ENCODE data around the gene SPINK4.

SPINK4 gene

DNA sequence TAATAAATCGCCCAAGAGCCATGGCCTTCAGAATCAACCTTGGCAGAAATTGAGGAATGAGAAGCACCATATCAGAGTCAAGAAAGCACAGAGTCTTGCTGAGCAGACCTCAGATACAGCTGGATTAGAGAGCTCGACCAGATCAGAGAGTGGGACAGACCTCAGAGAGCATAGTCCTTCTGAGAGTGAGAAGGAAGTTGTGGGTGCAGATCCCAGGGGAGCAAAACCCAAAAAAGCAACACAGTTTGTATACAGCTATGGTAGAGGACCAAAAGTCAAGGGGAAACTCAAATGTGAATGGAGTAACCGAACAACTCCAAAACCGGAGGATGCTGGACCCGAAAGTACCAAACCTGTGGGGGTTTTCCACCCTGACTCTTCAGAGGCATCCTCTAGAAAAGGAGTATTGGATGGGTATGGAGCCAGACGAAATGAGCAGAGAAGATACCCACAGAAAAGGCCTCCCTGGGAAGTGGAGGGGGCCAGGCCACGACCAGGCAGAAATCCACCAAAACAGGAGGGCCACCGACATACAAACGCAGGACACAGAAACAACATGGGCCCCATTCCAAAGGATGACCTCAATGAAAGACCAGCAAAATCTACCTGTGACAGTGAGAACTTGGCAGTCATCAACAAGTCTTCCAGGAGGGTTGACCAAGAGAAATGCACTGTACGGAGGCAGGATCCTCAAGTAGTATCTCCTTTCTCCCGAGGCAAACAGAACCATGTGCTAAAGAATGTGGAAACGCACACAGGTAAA lies 54.9 kb downstream of the SPINK4 start:
- DNase-seq, result no peak

DNA sequence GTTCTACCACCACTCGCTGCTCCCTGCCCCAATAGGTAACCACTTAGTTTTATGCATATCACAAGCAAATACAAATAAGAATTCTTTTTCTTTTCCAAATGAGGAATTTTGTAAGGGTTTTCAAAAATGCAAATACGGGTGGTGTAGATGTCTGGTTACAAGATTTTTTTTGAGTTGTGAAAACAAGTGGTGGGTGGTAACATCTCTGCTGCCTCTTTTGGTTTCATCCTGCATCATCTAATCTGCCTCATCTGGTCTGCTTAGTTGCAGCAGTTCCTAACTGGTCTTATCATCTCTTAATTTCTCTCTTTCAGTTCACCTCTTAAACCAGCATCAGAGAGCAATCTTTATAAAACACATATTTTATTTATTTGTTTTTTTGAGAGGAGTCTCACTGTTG lies 55.6 kb downstream of the SPINK4 start:
- DNase-seq, result no peak

DNA sequence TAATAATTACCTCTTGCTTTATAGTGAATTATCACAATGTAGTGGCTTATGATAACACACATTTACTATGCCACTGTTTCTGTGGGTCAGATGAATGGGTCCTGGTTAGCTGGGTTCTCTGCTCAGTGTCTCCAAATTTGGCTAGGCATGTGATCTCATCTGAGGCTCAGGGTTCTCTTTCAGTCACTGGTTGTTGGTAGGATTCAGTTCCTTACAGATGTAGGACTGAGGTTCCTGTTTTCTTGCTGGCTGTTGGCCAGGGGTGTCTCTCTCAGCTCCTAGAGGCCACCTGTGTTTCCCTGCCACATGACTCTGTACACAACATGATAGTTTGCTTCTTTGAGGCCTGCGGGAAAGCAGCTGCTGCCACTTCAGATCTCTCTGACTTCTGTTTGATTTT lies 57.5 kb downstream of the SPINK4 start:
- no peak for DNase-seq

Data from NCI-H187 (cell line).